Smooth muscle cell (in vitro differentiated cells): ENCODE results near the gene CASP3. TPM values are rescaled to one million over a fixed set of nuclear protein-coding genes. Genes with fewer than 3 reads are reported as not detected.
"Not testable (repeated sequence)": the region's sequence is repeated elsewhere in the genome, so short reads cannot be mapped to it uniquely, and the experiment has no call there.

Experiments used
- DNase-seq: peaks from one replicate; lab custom pipeline; 2025; ENCODE audit not compliant: unreplicated experiment; lab: John Stamatoyannopoulos, UW
- H2AFZ ChIP-seq: fragments of 200-600 bp; sonication (generic); 2 replicates; pipeline ENCODE4 v1.6.0; 2016; ENCODE audit warnings: antibody characterized with exemption, low read depth, mild to moderate bottlenecking
- H3F3A ChIP-seq: fragments of 200-600 bp; sonication (generic); 2 replicates; pipeline ENCODE4 v1.6.0; 2017; ENCODE audit warnings: antibody characterized with exemption, low read depth
- H3K27ac ChIP-seq: fragments of 200-600 bp; sonication (generic); 2 replicates; pipeline ENCODE4 v1.5.1; 2016; ENCODE audit warnings: low read depth, mild to moderate bottlenecking
- H3K27me3 ChIP-seq: fragments of 200-600 bp; sonication (generic); 2 replicates; pipeline ENCODE4 v1.6.1; 2016; ENCODE audit warnings: low read depth, mild to moderate bottlenecking
- H3K36me3 ChIP-seq: fragments of 200-600 bp; sonication (generic); 2 replicates; pipeline ENCODE4 v1.5.1; 2016; ENCODE audit warnings: low read depth
- H3K4me1 ChIP-seq: fragments of 200-600 bp; sonication (generic); 2 replicates; pipeline ENCODE4 v1.5.1; 2016; ENCODE audit warnings: low read depth
- H3K4me2 ChIP-seq: fragments of 200-600 bp; sonication (generic); 2 replicates; pipeline ENCODE4 v1.6.0; 2016; ENCODE audit warnings: mild to moderate bottlenecking
- H3K4me3 ChIP-seq: fragments of 200-600 bp; sonication (generic); 2 replicates; pipeline ENCODE4 v1.5.1; 2016; ENCODE audit warnings: mild to moderate bottlenecking
- H3K79me2 ChIP-seq: fragments of 200-600 bp; sonication (generic); 2 replicates; pipeline ENCODE4 v1.6.0; 2016; ENCODE audit warnings: low read depth, mild to moderate bottlenecking
- H3K9ac ChIP-seq: fragments of 200-600 bp; sonication (generic); 2 replicates; pipeline ENCODE4 v1.6.0; 2016; ENCODE audit warnings: low read depth
- H3K9me3 ChIP-seq: fragments of 200-600 bp; sonication (generic); replicated peaks from 2 replicates; pipeline ENCODE4 v1.5.1; 2016; ENCODE audit warnings: low read depth
- H4K20me1 ChIP-seq: fragments of 200-600 bp; sonication (generic); 2 replicates; pipeline ENCODE4 v1.6.0; 2016; ENCODE audit warnings: low read depth
- WGBS: methylation state at CpG from one replicate; pipeline ENCODE4 v1.1.7; 2016; ENCODE audit warnings: low lambda C conversion rate; 5-methylcytosine and 5-hydroxymethylcytosine counted together
- polyA plus RNA-seq: library from polyadenylated mRNA; unstranded; fragments of >200 nt; fragmentation: Nextera tagmentation; extraction: Ambion mirVana; gene quantifications from 2 replicates; pipeline ENCODE4 v1.2.1, GENCODE V29; 2016
- total RNA-seq: library from RNA; depleted of rRNA; stranded (reverse); fragments of >200 nt; gene quantifications from 2 replicates; pipeline ENCODE4 v1.2.3, GENCODE V29; 2014
- TF ChIP-seq, protein P1 (sequence below): fragments of 200-600 bp; sonication (generic); IDR thresholded peaks from 2 replicates; pipeline ENCODE4 v1.5.1; 2017; ENCODE audit warnings: borderline replicate concordance, mild to moderate bottlenecking, antibody characterized with exemption; ENCODE audit not compliant: insufficient read depth, poor library complexity, severe bottlenecking

The CASP3 gene
- total and polyA plus RNA-seq, 2 experiments from 2014 or later: 35.7 to 48.5 TPM

DNA sequence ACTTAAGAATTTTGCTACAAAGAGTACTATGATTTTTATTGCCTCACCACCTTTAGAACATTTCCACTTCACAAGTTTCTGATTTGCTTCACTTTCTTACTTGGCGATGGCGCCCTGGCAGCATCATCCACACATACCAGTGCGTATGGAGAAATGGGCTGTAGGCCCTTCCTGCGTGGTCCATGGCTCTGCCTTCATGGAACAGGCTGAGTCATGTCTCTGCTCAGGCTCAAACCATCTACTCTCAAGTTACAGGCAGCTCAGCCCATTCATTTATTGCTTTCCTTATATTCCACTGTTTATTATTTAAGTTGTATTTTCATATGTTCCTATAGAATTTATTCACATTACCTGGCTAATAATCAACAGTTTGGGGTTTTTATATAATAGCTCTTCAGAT, 21.1 kb downstream of the CASP3 start:
- Histone ChIP-seq H2AFZ (no peak overlapping the region), H3K4me3 (no peak overlapping the region), H3K9ac (no peak overlapping the region), H3K27me3 (no peaks in the 10 kb centered on the region), H3K36me3 (peaks cover 17% of the 10 kb centered on the region), H3K27ac (no peak overlapping the region), H3K79me2 (no peaks in the 10 kb centered on the region), H3K4me2 (no peak overlapping the region), H4K20me1 (no peaks in the 10 kb centered on the region), H3F3A (no peaks in the 10 kb centered on the region), H3K4me1 (no peaks in the 10 kb centered on the region), H3K9me3 (no peaks in the 10 kb centered on the region)
- WGBS: 81% methylated on average over 4 of the region's 4 CpGs
- DNase-seq: no peak
- TF ChIP-seq, protein P1, sequence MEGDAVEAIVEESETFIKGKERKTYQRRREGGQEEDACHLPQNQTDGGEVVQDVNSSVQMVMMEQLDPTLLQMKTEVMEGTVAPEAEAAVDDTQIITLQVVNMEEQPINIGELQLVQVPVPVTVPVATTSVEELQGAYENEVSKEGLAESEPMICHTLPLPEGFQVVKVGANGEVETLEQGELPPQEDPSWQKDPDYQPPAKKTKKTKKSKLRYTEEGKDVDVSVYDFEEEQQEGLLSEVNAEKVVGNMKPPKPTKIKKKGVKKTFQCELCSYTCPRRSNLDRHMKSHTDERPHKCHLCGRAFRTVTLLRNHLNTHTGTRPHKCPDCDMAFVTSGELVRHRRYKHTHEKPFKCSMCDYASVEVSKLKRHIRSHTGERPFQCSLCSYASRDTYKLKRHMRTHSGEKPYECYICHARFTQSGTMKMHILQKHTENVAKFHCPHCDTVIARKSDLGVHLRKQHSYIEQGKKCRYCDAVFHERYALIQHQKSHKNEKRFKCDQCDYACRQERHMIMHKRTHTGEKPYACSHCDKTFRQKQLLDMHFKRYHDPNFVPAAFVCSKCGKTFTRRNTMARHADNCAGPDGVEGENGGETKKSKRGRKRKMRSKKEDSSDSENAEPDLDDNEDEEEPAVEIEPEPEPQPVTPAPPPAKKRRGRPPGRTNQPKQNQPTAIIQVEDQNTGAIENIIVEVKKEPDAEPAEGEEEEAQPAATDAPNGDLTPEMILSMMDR: no peak

GRCh38 chr4:184625783-184626596, 23.3 kb downstream of the CASP3 start:
- H3K27ac ChIP-seq, H3K9me3 ChIP-seq, H4K20me1 ChIP-seq, H3K4me3 ChIP-seq, H3K4me1 ChIP-seq, H3F3A ChIP-seq, H3K79me2 ChIP-seq, H3K27me3 ChIP-seq, H3K9ac ChIP-seq, DNase-seq, H2AFZ ChIP-seq, H3K4me2 ChIP-seq: not testable (repeated sequence)
- WGBS: 70% methylated on average over 11 of the region's 11 CpGs
- H3K36me3 ChIP-seq: peaks cover 17% of the 10 kb centered on the region

DNA sequence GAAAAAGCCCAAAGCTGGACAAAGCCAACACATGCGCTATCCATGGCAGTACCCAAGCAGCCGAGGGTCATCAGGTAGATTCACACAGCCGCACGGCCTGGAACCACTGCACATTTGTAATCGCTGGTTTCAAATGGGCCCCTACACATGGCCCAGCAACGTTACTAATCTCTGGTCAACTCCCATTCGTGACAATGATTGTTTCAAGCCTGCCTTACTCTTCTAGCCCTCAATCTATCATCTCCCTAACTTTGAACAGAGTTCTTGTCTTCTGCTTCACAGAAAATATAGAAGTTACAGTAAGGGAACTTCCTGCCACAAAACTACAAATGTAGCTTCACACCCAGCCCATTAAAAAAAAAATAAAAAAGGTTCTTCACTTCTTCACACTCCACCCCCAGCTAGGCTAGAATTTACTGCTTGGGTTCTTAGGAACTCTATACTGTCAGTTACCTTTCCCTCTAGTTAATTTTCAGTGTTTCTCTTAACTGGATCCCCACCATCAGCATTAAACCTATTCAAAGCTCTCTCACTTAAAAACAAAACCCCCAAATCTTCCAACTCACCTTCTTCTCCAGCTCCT, 24.2 kb downstream of the CASP3 start:
- no peaks in the 10 kb centered on the region for H3K79me2 ChIP-seq
- no peak overlapping the region for H3K9ac ChIP-seq
- TF ChIP-seq, protein P1: no peak
- no peaks in the 10 kb centered on the region for H4K20me1 ChIP-seq
- H3K27ac ChIP-seq: no peak overlapping the region
- H3K27me3 ChIP-seq: no peaks in the 10 kb centered on the region
- no peak overlapping the region for H2AFZ ChIP-seq
- H3K4me1 ChIP-seq: no peaks in the 10 kb centered on the region
- H3K9me3 ChIP-seq: no peaks in the 10 kb centered on the region
- DNase-seq: no peak
- no peaks in the 10 kb centered on the region for H3F3A ChIP-seq
- H3K36me3 ChIP-seq: peaks cover 14% of the 10 kb centered on the region
- H3K4me2 ChIP-seq: no peak overlapping the region
- 91% methylated on average over 7 of the region's 7 CpGs for WGBS
- H3K4me3 ChIP-seq: peak overlapping the region; percentile 7

DNA sequence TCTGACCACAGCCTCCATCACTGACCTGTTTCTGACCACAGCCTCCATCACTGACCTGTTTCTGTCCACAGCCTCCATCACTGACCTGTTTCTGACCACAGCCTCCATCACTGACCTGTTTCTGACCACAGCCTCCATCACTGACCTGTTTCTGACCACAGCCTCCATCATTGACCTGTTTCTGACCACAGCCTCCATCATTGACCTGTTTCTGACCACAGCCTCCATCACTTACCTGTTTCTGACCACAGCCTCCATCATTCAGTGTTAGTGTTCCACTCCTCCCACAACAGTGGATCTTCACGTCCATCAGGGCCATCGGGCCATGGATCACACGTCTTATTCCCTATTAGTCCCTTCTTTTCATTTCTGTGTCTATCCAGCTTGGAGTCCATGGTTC, 24.7 kb downstream of the CASP3 start:
- not testable (repeated sequence) for H2AFZ ChIP-seq, H3K9ac ChIP-seq, H3K4me1 ChIP-seq, H3K4me2 ChIP-seq, H3K36me3 ChIP-seq, H3K79me2 ChIP-seq, H3K27me3 ChIP-seq, DNase-seq, H4K20me1 ChIP-seq, H3F3A ChIP-seq, H3K27ac ChIP-seq, H3K9me3 ChIP-seq
- 98% methylated on average over 3 of the region's 3 CpGs for WGBS
- H3K4me3 ChIP-seq: peak overlapping the region; percentile 7
